ENCODE data around the gene PUM2. TPM values are rescaled to one million over a fixed set of nuclear protein-coding genes. Genes with fewer than 3 reads are reported as not detected.

Gene PUM2
- total and polyA plus RNA-seq, 11 donors, result 18.6 to 75.4 (median 58.5) TPM

- Histone ChIP-seq H3K9me3 (peaks cover 0 to 22% (median 0%) of the 10 kb centered on the region in 12 donors), H3K36me3 (peaks cover 0 to 56% (median 45%) of the 10 kb centered on the region in 9 donors), H3K27ac (peak overlapping the region in 1 of 12 donors; percentile 19), H3K4me3 (no peak overlapping the region), H3K4me1 (peaks cover 0 to 40% (median 16%) of the 10 kb centered on the region in 12 donors), H3K27me3 (no peaks in the 10 kb centered on the region)
- WGBS, 4 donors, result 56 to 59% (median 58%) methylated on average over 4 of the region's 4 CpGs
- DNase-seq, result peak in 1 of 5 donors; percentile 34
- intact Hi-C loops (cut with DNase I), result no loop called here
- ATAC-seq, result peak in 3 of 4 donors; percentile 63 to 81 (median 69)
- TF ChIP-seq CTCF (IDR thresholded peaks at IDR 0.05) (peak; percentile 50 to 88 (median 70)), POLR2A (IDR thresholded peaks at IDR 0.05) (no peak)
Measured at GRCh38 chr2:20326163-20326780, 24.4 kb downstream of the PUM2 start.

GRCh38 chr2:20322527-20323300, 27.9 kb downstream of the PUM2 start:
- Histone ChIP-seq H3K36me3 (peaks cover 0 to 87% (median 75%) of the 10 kb centered on the region in 9 donors), H3K4me3 (no peak overlapping the region), H3K27me3 (no peaks in the 10 kb centered on the region), H3K9me3 (no peaks in the 10 kb centered on the region), H3K4me1 (peaks cover 0 to 40% (median 14%) of the 10 kb centered on the region in 12 donors), H3K27ac (peak overlapping the region in 1 of 12 donors; percentile 18)
- DNase-seq, result no peak
- TF ChIP-seq POLR2A (IDR thresholded peaks at IDR 0.05), result no peak
- TF ChIP-seq CTCF (IDR thresholded peaks at IDR 0.05), result no peak
- 70 to 86% (median 84%) methylated on average over 11 of the region's 11 CpGs for WGBS, 4 donors
- intact Hi-C loops (cut with DNase I), result no loop called here
- ATAC-seq, result peak in 1 of 4 donors; percentile 26

GRCh38 chr2:20317690-20318089, 33.0 kb downstream of the PUM2 start:
- Histone ChIP-seq H3K9me3 (no peaks in the 10 kb centered on the region), H3K27me3 (no peaks in the 10 kb centered on the region), H3K4me3 (no peak overlapping the region), H3K4me1 (peaks cover 0 to 5% (median 0%) of the 10 kb centered on the region in 12 donors), H3K36me3 (peaks cover 0 to 96% (median 82%) of the 10 kb centered on the region in 9 donors), H3K27ac (no peak overlapping the region)
- intact Hi-C loops (cut with DNase I), result no loop called here
- WGBS, 4 donors, result 92 to 99% (median 98%) methylated on average over 3 of the region's 3 CpGs
- TF ChIP-seq CTCF (IDR thresholded peaks at IDR 0.05) (no peak), POLR2A (IDR thresholded peaks at IDR 0.05) (no peak)
- DNase-seq (no peak), ATAC-seq (no peak)

- Histone ChIP-seq H3K9me3 (no peaks in the 10 kb centered on the region), H3K36me3 (peaks cover 0 to 96% (median 82%) of the 10 kb centered on the region in 9 donors), H3K4me1 (peaks cover 0 to 4% (median 0%) of the 10 kb centered on the region in 12 donors), H3K27me3 (no peaks in the 10 kb centered on the region), H3K27ac (no peak overlapping the region), H3K4me3 (no peak overlapping the region)
- WGBS, 4 donors, result 54 to 69% (median 57%) methylated on average over 1 of the region's 1 CpG
- intact Hi-C loops (cut with DNase I), result no loop called here
- DNase-seq (no peak), ATAC-seq (no peak)
- TF ChIP-seq CTCF (IDR thresholded peaks at IDR 0.05) (no peak), POLR2A (IDR thresholded peaks at IDR 0.05) (no peak)
Measured at GRCh38 chr2:20317197-20317596, 33.4 kb downstream of the PUM2 start.
